Hepatocyte (in vitro differentiated cells): ENCODE data around the gene ATXN1.

Source experiments
- EZH2phosphoT487 ChIP-seq: fragments of 200-600 bp; sonication (generic); IDR thresholded peaks from one replicate; pipeline ENCODE4 v1.6.1; 2018; ENCODE audit warnings: antibody characterized with exemption, mild to moderate bottlenecking, low read depth, moderate library complexity; ENCODE audit not compliant: unreplicated experiment, severe bottlenecking
- TF ChIP-seq, protein P1 (sequence below): fragments of 200-600 bp; sonication (generic); IDR thresholded peaks from 2 replicates; pipeline ENCODE4 v1.5.1; 2016; ENCODE audit warnings: antibody characterized with exemption, mild to moderate bottlenecking; ENCODE audit not compliant: poor library complexity

DNA sequence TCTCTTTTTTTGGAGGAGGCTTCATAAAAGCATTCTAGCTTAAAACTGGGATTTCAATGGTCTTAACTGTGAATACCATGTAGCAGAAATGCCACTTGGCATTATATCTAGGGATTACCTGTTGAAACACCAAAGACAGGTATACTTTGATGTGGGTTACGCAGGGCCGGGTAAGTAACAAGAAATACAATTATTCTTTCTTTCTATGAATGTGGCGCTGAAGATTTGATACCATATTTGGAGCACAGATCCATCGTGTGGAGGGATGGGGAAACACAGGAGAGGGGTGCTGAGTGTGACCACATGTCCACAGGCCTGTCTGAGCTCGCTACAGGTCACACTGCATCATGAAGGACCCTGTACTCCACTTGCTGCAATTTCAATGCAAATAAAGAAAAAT is 265.1 kb downstream of the ATXN1 start:
- TF ChIP-seq, protein P1, sequence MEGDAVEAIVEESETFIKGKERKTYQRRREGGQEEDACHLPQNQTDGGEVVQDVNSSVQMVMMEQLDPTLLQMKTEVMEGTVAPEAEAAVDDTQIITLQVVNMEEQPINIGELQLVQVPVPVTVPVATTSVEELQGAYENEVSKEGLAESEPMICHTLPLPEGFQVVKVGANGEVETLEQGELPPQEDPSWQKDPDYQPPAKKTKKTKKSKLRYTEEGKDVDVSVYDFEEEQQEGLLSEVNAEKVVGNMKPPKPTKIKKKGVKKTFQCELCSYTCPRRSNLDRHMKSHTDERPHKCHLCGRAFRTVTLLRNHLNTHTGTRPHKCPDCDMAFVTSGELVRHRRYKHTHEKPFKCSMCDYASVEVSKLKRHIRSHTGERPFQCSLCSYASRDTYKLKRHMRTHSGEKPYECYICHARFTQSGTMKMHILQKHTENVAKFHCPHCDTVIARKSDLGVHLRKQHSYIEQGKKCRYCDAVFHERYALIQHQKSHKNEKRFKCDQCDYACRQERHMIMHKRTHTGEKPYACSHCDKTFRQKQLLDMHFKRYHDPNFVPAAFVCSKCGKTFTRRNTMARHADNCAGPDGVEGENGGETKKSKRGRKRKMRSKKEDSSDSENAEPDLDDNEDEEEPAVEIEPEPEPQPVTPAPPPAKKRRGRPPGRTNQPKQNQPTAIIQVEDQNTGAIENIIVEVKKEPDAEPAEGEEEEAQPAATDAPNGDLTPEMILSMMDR: no peak
- TF ChIP-seq EZH2phosphoT487: no peak
